Activated naive CD4-positive, alpha-beta T cell treated with anti-CD3 and anti-CD28 coated beads, Interleukin-2, amount 50 U/mL, for 72 hours (primary cell): ENCODE results near the gene TIMM22. TPM values are rescaled to one million over a fixed set of nuclear protein-coding genes. Genes with fewer than 3 reads are reported as not detected.

Experiments
- ATAC-seq, 2 donors: fragments of 150-1000 bp; cut with Tn5 transposase; 2 replicates each; pipeline ENCODE4 v1.10.0; 2021; ENCODE audit warnings: mild to moderate bottlenecking in 2 of 2, moderate library complexity in 2 of 2
- DNase-seq, 2 donors: peaks; one replicate each; pipeline ENCODE4 v3.0.0; 2021 to 2022; ENCODE audit warnings: low spot score in 2 of 2
- H3K27ac Mint-ChIP-seq, 2 donors: one replicate each; pipeline ENCODE4 v1.8.0; 2022; ENCODE audit warnings: mild to moderate bottlenecking in 2 of 2, mixed read lengths in 2 of 2
- H3K36me3 Mint-ChIP-seq, 2 donors: one replicate each; pipeline ENCODE4 v1.8.0; 2022; ENCODE audit warnings: mixed read lengths in 2 of 2
- H3K9me3 Mint-ChIP-seq, 2 donors: one replicate each; pipeline ENCODE4 v1.8.0; 2022; ENCODE audit warnings: mixed read lengths in 2 of 2
- total RNA-seq, 2 donors: library from RNA; stranded (reverse); gene quantifications; one replicate each; pipeline ENCODE4 v1.2.3, GENCODE V29; 2022

The TIMM22 gene
- total RNA-seq, 2 donors from 2014 or later: 2.4 to 10.0 TPM

DNA sequence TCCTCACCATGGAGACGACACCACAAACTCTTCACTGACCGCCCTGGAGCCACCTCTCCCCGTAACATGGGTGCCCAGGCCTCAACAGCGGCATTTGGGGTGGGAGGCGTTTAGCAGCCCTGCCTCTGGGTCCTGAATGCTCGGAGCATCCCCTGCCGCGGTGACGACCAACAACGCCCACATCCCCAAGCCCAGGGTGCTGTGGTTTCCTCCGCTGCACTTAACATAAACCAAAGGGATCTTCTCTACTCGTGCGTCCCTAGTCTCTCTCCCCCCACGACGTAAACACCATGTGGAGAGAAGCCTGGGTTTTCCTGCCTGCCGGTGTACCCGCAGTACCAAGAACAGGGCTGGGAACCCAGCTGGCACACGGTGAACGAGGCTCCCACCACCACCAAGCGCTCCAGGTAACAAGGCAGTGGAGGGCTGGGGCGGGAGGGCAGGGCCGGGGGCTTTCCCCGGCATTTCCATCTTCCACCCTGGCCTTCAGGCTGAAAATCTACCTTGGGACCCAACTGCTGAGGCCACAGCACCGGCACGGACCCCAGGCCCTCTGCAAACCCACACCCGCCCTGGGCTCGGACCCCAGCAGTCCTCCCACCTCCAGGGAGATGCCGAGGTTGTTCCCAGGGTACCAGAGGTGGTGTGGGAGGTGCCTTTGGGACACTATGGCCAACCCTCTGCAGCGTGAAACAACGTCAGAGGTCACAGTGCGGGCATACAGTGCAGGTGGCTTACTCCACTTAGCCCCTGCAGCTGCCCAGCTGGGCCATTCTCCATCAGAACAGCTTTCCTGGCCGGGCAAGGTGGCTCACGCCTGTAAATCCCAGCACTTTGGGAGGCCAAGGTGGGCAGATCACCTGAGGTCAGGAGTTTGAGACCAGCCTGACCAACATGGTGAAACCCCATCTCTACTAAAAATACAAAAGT lies 54.3 kb downstream of the TIMM22 start:
- DNase-seq (no peak), ATAC-seq (no peak)
- Mint-ChIP-seq H3K9me3 (no peaks in the 10 kb centered on the region), H3K27ac (no peak overlapping the region), H3K36me3 (no peaks in the 10 kb centered on the region)

Other genes starting within 250 kb of the TIMM22 start
- gene GEMIN4, start 244.9 kb upstream of the TIMM22 start, total RNA-seq: 10 to 100 TPM; 25.1 to 48.7 TPM
- 10 to 100 TPM; 49.4 to 63.3 TPM for gene GLOD4, start 214.8 kb upstream of the TIMM22 start, total RNA-seq
- gene MRM3, start 214.8 kb upstream of the TIMM22 start, total RNA-seq: 10 to 100 TPM; 23.2 to 28.5 TPM
- gene NXN, start 17.4 kb upstream of the TIMM22 start, total RNA-seq: under 1 TPM; 0.39 to 0.80 TPM
- 10 to 100 TPM; 36.0 to 45.8 TPM for gene ABR, start 182.9 kb downstream of the TIMM22 start, total RNA-seq